Osteocyte (in vitro differentiated cells): Measurements from ENCODE around the gene ACTL6B. TPM values are rescaled to one million over a fixed set of nuclear protein-coding genes. Genes with fewer than 3 reads are reported as not detected.

Source experiments
- DNase-seq: peaks from one replicate; pipeline ENCODE4 v3.0.0; 2021; ENCODE audit warnings: mixed read lengths; ENCODE audit not compliant: unreplicated experiment; ENCODE audit errors: extremely low spot score
- H3K27ac Mint-ChIP-seq: one replicate; pipeline ENCODE4 v1.8.0; 2021; ENCODE audit warnings: mild to moderate bottlenecking, mixed read lengths; ENCODE audit not compliant: unreplicated experiment
- H3K27me3 Mint-ChIP-seq: one replicate; pipeline ENCODE4 v1.8.0; 2021; ENCODE audit warnings: mixed read lengths; ENCODE audit not compliant: unreplicated experiment
- H3K36me3 Mint-ChIP-seq: one replicate; pipeline ENCODE4 v1.8.0; 2021; ENCODE audit warnings: mixed read lengths; ENCODE audit not compliant: unreplicated experiment
- H3K4me1 Mint-ChIP-seq: one replicate; pipeline ENCODE4 v1.8.0; 2021; ENCODE audit warnings: mixed read lengths; ENCODE audit not compliant: unreplicated experiment
- H3K4me3 Mint-ChIP-seq: one replicate; pipeline ENCODE4 v1.8.0; 2021; ENCODE audit warnings: mild to moderate bottlenecking, moderate library complexity, mixed read lengths; ENCODE audit not compliant: unreplicated experiment
- H3K9me3 Mint-ChIP-seq: one replicate; pipeline ENCODE4 v1.8.0; 2021; ENCODE audit warnings: mixed read lengths; ENCODE audit not compliant: unreplicated experiment
- total RNA-seq: library from RNA; stranded (reverse); gene quantifications from 2 replicates; pipeline ENCODE4 v1.2.1, GENCODE V29; 2021
- TF ChIP-seq, protein P1 (sequence below): fragments of 200-600 bp; sonication (generic); IDR thresholded peaks from 2 replicates; pipeline ENCODE4 v1.5.0; 2021; ENCODE audit warnings: antibody characterized with exemption, mild to moderate bottlenecking, moderate library complexity

Gene ACTL6B
- total RNA-seq, 1 donor from 2014 or later = not detected

DNA sequence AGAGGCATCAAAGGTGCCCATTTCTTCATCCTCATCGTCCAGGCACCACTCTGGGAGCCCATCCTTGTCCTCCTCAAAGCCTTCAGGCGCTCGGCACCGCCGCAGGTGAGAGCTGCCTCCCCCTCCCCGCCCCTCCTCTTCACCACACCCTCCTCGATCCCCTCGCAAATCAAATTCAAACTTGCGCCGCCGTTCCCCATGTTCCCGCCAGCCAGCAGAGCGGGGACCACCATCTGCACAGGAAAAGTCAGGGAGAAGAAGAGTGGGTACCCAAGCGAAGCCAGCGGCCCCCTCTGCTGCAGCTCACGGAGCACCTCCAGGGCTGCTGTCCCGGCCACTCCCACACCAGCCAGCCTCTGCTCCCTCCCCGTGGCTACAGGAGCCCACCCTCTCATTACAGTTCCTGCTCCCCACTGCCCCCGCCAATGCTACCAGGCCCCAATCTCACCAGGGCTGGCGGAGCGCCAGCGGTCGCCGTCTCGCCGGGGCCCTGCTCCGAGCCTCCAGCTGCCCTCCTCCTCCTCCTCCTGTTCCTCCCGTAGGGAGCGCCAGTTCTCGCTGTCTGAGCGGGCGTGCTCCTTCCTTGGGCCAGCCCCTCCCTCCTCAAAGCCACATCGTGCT, 30.1 kb upstream of the ACTL6B start:
- H3K27ac Mint-ChIP-seq = no peak overlapping the region
- H3K9me3 Mint-ChIP-seq = no peaks in the 10 kb centered on the region
- no peaks in the 10 kb centered on the region for H3K27me3 Mint-ChIP-seq
- H3K4me1 Mint-ChIP-seq = peaks cover 10% of the 10 kb centered on the region
- H3K36me3 Mint-ChIP-seq = peaks cover 21% of the 10 kb centered on the region
- no peak overlapping the region for H3K4me3 Mint-ChIP-seq
- TF ChIP-seq, protein P1, sequence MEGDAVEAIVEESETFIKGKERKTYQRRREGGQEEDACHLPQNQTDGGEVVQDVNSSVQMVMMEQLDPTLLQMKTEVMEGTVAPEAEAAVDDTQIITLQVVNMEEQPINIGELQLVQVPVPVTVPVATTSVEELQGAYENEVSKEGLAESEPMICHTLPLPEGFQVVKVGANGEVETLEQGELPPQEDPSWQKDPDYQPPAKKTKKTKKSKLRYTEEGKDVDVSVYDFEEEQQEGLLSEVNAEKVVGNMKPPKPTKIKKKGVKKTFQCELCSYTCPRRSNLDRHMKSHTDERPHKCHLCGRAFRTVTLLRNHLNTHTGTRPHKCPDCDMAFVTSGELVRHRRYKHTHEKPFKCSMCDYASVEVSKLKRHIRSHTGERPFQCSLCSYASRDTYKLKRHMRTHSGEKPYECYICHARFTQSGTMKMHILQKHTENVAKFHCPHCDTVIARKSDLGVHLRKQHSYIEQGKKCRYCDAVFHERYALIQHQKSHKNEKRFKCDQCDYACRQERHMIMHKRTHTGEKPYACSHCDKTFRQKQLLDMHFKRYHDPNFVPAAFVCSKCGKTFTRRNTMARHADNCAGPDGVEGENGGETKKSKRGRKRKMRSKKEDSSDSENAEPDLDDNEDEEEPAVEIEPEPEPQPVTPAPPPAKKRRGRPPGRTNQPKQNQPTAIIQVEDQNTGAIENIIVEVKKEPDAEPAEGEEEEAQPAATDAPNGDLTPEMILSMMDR = no peak
- DNase-seq = no peak

DNA sequence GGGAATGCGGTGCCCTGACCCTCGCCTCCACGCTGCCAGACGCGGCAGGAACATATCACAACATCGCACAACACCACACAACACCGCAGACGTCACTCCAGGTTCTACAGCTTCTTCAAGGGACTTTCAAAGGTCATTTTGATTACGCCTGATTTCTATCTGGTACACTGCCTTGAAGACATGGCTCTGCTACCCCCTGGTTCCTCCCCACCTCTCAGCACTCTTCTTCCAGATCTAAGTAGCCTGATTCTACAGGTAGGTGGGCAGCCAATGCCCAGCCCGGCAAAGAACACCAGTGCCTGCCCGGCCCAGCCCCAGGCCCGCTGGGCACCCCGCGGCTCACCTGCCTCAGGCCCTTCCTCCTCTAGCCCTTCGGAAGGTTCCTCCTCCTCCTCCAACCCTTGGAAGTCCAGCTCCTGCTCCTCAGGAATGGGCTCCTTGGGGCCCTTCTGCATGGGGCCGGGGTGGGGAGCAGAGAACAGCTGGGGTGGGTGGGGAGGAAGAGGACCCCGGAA, 29.4 kb upstream of the ACTL6B start:
- no peak overlapping the region for H3K4me3 Mint-ChIP-seq
- H3K27ac Mint-ChIP-seq = no peak overlapping the region
- no peaks in the 10 kb centered on the region for H3K9me3 Mint-ChIP-seq
- peaks cover 21% of the 10 kb centered on the region for H3K36me3 Mint-ChIP-seq
- no peak for DNase-seq
- TF ChIP-seq, protein P1 = no peak
- peaks cover 8% of the 10 kb centered on the region for H3K4me1 Mint-ChIP-seq
- no peaks in the 10 kb centered on the region for H3K27me3 Mint-ChIP-seq

DNA sequence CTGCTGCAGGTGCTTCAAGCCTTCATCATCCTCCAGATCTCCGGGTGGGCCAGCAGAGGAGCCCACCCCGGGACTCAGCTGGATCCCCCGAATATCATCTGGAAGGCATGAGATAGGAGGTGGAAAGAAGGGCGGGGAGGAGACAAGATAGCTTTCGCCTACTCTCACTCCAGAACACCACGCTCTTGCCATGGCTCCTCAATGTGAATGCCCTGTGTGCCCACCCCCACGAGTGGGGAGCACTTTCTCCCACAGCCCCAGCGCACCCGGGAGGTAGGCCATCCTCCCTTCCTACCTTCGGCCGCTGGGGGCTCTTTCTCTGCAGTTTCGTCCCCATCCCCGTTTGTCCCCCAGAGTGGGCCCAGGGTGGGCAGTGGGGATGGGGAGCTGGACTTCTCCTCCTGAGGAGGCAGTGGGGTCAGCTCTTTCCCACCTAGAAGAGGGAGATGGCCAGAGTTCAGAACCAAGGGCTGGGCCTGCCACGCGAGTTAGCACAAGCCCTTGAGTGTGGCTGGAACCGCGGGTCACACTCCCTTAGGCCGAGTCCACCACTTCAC, 28.9 kb upstream of the ACTL6B start:
- H3K9me3 Mint-ChIP-seq = no peaks in the 10 kb centered on the region
- H3K27ac Mint-ChIP-seq = no peak overlapping the region
- TF ChIP-seq, protein P1 = no peak
- H3K4me1 Mint-ChIP-seq = peaks cover 11% of the 10 kb centered on the region
- no peak for DNase-seq
- no peak overlapping the region for H3K4me3 Mint-ChIP-seq
- no peaks in the 10 kb centered on the region for H3K27me3 Mint-ChIP-seq
- peaks cover 21% of the 10 kb centered on the region for H3K36me3 Mint-ChIP-seq

DNA sequence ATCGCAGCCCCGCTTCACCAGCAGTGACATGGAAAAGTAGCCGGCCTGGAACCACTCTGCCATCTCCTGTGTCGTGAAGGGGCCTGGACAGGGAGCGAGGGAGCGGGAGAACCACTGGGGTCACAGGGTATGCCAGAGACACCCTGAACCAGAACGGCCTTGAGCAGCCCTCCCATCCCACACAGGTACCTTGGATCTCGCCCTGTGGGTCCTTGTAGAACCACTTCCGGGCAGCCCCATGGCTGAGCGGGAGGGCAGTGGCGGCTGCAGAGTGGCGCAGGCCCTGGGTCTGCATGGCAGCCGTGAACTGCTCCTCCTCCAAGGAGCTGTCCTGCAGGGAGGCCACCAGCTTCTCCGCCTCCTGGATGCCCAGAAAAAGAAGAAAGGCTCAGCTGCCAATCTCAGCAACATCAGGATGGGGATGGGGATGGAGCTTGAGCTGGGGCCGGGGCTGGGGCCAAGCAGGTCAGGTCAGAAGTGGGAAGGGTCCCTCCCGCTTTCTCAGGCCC, 28.3 kb upstream of the ACTL6B start:
- no peak overlapping the region for H3K27ac Mint-ChIP-seq
- peaks cover 12% of the 10 kb centered on the region for H3K4me1 Mint-ChIP-seq
- H3K9me3 Mint-ChIP-seq = no peaks in the 10 kb centered on the region
- peaks cover 23% of the 10 kb centered on the region for H3K36me3 Mint-ChIP-seq
- H3K4me3 Mint-ChIP-seq = no peak overlapping the region
- TF ChIP-seq, protein P1 = no peak
- no peaks in the 10 kb centered on the region for H3K27me3 Mint-ChIP-seq
- DNase-seq = no peak
